ENCODE measurements around the gene STAMBPL1.

STAMBPL1 gene

DNA sequence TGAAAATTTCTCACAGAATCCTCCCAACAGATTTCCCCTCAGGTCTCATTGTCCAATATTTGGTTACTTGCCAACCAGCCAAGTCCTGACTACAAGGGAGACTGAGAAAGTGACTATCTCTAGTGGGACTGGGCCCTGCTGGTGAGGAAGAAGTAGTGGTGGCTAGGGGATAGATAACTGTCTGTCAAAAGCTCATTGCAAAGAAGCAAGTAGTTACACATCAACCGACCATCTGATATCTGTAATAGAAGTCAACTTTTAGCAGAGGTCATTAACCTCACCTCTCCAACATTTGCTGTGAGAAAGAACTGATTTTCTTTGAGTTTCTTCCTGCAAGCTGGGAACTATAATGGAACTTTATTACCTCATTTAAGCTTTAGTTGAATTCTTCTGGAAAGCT lies 15.2 kb downstream of the STAMBPL1 start:
- no peak for DNase-seq

DNA sequence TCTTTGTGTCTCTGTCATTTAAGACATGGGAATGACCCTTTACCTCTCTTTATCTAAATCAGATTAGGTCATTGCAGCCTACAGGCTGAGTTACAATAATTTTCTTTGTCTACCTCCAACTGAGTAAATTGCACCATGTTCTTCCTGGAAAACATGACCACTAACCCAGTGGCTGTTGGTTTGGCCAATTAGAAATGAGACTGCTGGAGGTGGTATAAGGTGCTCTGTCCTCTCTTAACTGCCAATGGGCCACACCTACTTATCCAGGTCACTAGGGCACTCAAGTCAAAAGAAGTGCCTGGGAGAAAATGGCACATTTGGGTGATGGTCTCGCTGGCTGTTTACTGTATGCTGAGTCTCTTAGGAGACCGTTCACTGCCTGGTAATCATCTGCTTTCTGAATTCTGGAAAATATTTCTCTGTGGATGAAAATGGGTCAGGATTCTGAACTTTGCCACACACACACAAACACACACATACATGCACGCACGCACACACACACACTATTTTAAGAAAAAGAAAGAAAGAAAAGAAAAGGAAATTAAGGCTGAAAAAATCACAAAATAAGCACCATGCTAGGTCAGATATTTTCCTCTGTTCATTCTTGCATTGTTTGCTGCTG lies 16.4 kb downstream of the STAMBPL1 start:
- DNase-seq, result no peak

DNA sequence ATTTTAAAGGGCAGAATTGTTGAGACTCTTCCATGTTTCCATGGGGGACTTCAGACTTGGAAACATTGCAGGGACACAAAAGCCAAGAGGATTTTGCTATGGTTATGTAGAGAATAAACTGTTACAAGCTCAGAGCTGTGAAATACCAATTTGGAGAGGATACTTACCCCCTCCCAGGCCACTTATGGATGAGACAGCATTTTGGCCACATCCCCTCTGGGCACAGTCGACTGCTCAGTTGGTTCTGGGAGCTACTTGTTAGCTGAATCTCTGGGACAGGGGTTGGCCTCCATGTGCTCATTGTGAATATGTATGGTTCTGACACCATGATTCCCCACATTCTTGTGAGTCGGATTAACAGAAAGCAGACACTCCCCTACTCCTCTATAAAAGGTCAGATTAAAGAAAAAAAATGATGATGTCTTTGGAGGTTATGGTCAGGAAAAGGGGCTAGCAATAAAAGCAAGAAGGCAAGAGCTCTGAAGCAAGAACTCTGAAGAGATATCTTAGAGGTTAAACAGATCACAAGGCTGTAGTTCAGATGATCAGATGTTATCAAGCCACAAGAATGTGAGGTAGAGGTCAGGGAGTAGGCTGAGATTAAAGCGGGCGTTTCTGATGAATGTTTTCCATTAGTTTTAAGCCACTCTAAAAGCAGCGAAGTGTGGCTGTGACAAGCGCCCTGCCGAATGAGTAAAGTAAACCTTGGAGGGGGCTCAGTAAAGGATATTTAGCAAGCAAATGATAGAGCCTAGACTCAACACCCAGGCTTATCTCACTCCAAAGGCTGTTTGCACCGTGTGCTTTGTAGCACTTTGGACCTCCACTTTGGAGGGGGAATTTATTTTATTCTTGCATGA lies 17.2 kb downstream of the STAMBPL1 start:
- no peak for DNase-seq

DNA sequence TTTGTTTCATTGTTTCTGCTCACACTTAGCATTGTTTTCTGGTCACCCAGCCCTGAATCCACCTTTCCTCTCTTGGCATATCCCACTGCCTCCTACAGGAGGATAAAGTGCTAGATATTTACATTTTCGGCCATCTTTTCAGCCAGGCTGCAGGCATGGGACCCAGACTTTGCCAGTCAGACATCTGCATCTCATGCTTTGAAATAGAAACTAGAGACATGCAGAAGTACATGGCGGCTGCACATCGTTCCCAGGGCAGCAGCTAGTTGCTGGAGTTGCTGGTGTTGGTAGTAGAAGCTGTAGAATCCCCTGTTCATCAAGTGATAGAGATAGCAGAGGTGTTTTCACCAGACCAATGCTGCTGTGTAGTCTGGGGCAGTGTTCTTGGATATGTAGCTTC lies 18.7 kb downstream of the STAMBPL1 start:
- no peak for DNase-seq

DNA sequence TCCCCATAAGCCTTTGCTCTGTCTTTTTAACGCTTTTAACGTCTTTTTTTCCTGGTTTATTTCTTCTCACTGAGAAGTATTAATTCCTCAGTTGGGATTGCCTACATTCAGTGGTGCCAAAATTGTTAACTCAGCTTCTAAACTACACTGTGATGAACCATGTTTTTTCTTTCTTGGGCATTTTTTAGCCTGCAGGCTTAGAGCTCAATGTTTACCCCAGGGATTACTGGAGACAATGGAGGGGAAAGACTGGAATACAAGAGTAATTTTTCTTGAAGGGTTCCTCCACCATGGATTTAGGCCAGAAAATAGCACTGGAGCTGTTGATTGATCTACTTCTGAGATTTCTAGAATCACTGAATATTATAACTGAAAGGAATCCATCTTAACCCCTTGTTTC lies 19.8 kb downstream of the STAMBPL1 start:
- no peak for DNase-seq

DNA sequence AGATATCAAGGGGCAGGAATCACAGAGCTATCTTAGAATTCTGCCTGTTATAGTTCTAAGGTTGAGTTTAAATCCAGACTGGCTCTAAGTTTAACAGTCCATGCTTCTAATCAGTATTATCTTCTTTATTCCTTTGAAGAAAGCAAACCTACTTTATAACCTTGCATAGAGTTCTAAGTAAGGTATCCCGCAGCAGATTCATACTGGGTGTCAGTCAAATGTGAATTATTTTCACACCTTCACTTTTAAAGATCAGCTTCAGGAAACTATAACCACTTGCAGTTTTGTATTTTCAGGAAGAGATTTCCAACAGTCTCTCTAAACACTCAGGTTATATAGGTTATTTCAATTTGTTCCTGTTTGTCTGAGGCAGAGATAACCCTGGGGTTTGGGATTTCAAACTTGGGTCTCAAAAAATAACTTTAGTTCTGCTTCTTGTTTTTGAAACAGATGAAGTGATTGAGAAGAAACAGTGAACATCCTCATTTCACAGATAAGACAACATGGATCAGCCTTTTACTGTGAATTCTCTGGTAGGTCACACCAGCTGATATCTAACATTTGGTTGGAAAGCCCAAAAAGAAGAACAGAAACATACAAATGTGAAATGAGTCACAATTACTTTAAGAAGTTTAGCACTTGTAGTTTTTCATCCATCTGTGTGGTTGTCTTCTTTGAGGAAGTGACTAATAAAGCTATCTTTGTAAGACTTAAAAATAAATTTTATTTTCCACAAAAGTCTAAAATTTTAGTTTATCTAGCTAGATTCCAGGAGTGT lies 21.4 kb downstream of the STAMBPL1 start:
- DNase-seq, result no peak

DNA sequence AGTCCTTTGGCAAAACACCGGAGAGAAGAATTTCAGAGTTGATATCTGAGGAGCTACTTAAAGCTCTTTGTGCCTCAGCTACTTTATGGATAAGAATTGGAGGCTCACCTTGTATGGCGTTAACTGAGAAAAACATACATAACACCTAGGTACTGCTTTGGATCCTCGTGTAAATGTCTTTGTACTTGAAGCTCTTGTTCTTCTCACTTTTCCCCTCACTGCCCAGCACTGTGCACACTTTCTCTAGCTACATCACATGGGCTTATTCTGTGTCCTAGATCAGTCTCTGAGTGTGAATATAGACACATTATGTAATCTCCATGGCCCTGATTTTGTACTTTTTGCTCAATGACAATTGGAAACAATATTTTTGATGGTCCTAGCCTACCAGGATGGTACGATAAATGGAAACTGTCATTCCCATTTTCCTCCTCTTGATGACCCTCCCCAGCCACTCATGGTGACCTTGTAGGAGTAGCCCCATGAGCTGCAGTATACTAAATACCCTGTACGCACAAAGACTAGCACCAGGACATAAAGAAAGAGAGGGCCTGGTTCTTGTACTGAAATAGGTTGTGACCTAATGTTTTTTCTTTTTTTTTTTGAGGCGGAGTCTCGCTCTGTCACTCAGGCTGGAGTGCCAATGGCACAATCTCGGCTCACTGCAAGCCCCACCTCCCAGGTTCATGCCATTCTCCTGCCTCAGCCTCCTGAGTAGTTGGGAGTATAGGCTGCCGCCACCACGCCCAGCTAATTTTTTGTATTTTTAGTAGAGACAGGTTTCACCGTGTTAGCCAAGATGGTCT lies 22.1 kb downstream of the STAMBPL1 start:
- DNase-seq, result no peak

DNA sequence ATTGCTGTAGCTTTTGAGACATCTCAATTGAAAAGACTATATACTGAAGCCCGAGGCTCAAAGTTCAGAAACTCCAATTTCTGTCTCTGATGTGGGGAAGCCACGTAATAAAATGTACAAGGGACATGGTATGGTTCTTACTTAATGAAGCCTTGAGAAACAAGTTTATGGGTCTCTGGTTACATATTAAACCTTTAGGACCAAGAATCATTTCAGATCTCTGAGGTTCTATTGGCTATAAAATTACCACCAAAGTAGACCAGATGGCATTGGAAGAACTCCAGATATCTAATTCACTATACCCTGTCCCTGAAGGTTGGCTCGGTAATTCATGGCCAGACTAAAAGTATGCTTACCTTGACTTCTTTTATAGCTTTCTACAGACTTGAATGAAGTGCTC lies 23.7 kb downstream of the STAMBPL1 start:
- DNase-seq, result no peak

DNA sequence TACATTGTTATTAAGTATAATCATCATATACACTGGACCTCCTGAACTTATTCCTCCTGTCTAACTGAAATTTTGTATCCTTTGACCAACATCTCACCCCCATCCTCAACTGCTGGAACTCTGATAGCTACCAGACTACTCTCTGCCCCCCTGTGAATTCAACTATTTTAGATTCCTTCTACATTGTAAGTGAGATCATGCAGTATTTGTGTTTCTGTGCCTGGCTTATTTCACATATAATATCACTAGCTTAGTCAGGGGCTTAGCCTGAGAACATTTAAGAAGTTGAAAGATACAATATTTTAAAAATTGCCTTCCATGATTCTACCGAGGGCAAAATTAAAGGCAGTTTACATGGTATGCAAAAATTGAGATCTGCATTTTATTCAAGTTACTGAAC lies 26.9 kb downstream of the STAMBPL1 start:
- no peak for DNase-seq

DNA sequence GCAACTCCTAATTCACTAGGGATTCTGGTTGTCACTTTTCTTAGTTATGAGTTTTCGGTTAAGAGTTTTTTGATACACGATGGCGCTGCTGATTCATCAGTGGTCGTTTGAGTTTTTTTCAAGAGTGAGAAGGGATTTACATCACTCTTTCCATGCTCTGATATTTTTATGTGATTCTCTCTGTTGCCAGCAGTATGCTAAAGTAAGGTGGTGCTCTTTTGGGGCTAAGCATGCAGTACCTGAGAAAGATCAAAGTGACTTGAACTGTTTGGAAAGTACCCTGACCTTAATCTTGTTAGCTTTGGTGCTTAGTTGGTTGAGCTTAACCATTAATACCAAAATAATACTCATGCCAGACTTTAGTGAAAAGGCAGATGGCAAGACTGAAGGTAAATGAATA lies 28.1 kb downstream of the STAMBPL1 start:
- no peak for DNase-seq

DNA sequence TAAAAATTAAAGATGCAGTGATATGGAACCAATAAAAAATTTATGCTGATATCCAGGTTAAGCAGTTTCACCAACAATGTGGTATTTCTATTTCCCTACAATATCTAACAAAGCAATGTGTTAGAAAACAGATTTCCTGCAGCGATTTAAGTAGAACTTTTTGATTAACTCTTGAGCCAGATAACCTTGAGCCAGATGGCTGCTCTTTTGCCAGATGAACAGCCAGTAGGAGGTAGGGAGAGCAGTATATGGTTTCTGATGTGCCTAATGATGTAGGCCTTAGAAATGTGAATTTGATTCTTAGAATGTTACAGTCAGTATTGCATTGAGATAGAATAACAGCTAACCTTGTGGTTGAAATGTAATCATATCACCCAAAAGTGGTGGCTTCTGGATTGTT lies 31.1 kb downstream of the STAMBPL1 start:
- no peak for DNase-seq

DNA sequence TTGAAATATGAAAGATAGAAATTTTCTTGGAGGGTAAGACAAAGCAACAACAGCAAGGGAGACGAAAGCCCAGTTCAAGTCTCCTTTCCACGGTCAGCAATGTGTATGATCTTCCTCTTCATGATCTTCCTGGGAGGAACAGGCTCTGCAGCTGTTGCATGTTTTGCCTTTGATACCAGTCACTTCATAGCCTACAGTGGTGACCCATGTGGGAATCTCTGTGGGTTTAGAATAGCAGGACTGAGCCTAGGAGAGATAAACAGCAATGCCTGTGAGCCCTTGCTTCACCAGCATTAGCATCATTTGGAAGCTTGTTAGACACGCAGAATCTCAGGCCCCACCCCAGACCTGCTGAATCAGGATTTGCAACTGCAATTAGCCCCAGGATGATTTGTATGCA lies 31.8 kb downstream of the STAMBPL1 start:
- no peak for DNase-seq

DNA sequence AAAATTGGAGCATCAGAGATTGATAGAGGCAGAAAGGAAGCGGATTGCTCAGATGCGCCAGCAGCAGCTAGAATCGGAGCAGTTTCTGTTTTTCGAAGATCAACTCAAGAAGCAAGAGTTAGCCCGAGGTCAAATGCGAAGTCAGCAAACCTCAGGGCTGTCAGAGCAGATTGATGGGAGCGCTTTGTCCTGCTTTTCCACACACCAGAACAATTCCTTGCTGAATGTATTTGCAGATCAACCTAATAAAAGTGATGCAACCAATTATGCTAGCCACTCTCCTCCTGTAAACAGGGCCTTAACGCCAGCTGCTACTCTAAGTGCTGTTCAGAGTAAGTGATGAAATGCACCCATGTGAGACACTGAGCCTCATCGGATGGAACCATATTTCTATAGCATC lies 33.1 kb downstream of the STAMBPL1 start:
- DNase-seq, result peak; percentile 71

DNA sequence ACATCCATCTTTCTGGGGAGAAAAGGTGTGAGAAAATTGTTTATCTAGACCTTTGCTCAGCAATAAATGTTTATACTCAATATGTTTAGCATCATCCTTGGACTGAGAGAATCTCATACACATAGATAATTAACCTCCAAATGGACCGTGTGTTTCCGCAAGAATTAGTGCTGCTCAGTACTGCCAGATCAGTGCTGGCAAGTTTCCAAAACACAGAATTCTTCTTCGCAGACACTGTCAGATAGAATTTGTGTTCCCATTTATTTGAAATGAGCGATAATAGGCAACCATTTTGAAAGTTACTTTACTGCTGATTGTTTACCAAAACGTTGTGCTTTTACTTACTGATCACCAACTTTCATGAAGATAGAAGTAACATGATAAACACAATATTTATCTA lies 33.7 kb downstream of the STAMBPL1 start:
- peak; percentile 79 for DNase-seq

DNA sequence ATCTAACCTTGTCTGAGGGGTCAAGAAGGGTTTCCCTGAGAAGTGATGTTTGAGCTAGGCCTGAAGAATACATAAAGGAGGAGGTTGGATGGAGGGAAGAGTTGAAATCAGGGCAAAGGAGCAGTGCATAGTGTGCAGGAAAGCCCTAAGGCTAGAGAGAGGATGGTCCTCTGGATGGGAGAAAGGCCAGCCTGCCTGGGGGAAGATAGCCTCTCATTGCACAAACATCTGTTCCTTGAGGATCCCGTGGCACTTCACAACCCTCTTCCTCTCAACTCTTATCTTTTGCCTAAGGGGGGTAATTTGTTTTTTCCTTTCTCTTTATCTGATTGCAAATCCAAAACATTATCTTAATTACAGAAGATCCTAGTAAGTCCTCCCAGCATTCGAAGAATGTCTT lies 35.7 kb downstream of the STAMBPL1 start:
- DNase-seq, result no peak

DNA sequence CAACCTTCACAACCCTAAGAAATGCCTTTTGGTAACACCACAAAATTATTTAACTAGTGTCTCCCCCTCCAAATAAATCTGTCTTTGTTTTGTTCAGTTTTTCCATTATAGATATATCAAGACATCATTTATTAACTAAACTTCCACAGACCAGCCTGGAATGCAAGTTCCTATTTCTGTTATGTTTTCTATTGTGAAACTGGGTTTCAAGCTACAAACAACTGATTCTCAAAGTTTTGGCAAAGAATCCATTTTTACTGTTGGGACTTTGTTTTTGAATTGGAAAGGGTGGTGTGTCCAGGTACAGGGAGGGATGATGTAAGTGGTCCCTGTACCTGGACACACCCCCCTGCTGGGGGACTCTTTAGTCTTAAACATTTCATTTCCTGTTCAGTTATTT lies 36.2 kb downstream of the STAMBPL1 start:
- no peak for DNase-seq

DNA sequence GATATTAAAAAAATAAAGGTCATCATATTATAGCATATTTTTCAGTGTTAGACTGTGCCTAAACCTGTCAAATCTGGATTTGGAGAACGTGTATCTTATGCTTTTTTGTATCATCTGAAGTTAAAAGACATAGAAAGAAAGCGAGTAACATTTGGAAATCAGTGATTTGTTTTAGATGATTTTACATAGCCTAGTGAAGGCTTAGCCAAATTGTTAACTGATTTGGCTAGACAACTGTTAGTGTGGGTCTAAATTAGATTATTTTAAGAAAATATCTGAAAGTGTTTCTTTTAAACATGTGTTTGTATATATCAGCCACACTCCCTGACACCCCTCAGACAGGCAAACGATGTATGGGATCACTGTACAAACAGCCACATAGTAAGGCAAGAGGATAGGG lies 36.9 kb downstream of the STAMBPL1 start:
- DNase-seq, result no peak

DNA sequence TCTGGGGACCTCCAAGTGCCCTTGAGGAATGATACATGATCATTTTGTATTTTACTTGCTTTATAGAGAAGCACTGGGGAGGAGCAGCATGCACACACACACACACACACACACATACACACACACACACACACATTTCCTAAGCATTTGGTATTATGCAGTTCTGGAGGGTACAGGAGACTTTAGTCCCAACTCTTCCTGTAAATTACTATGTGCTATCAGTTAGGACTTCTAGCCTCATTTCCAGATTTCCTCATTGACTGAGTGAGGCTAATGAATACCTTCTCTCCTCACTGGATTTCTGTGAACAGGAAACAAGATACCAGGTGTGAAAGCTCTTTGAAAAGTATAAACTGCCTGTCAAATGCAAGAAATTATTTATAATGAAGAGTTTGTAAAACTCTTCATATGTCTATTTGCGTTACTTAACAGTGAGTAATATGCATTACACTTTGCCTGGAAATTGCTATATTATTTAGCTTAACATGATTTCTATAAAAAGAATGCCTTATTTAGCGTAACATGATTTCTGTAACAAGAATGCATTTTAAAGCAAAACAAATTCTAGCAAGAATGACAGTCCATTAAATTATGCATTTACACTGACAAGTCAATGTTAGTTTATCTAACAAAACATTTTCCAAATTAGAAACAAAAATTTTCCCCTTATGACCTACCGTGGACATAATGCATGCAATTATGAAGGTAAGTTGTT lies 38.3 kb downstream of the STAMBPL1 start:
- no peak for DNase-seq

DNA sequence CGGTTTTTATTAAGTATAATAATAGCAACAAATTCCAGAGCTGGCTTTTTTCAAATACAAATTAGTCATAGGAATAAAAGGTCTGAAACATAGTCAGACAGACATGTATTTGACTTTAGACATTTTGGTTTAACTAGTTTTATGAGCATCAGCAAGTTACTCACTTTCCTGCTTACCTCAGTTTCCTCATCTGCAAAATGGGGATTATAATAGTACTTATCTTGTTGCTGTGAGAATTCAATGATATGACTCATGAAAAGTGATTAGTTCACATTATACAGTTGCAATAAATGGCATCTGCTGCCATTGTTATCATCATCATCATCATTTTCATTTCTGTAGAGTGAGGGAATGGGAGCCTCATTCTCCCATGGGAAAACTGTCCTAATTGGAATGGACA lies 39.0 kb downstream of the STAMBPL1 start:
- DNase-seq, result no peak

DNA sequence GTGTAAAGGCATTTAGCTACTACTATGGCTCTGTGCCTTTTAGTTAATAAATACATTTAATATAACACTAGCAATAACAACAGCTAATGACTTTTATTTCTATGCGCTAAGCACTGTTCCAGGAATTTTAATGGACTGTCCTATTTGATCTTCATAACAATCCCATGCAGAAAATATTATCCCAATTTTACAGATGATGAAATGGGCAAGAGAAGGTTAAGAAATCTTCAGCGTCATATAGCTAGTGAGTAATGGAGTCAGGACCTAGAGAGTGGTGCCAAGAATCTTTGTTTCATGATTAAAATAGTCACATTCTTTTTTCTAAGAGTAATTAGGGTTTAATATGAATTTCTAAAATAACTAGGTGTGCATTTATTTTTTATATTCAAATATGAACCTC lies 40.2 kb downstream of the STAMBPL1 start:
- no peak for DNase-seq

DNA sequence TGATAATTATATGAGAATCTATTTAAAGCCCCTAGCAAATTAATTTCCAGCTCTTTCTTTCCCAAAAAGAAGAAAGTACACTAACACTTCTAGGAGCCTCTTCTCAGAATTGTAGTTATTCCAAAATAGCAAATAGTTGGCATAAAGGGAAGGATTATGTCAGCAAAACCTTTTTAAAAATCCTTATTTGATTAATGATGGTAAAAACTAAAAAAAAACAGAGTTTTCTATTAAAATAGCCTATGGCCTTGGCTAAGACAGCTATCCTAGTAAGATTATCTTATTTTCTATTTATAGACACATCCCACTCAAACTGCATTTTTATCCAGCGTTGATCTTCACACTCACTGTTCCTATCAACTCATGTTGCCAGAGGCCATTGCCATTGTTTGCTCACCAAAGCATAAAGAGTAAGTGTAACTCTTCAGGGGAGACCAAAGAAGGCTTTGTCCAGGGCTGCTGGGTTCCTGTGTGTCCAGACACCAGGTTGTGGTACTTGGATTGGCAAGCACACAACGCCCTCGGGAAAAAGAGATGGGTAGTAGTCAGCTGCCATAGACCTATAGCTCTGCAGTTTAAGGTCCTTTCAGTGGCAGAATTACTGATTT lies 41.0 kb downstream of the STAMBPL1 start:
- DNase-seq, result no peak

DNA sequence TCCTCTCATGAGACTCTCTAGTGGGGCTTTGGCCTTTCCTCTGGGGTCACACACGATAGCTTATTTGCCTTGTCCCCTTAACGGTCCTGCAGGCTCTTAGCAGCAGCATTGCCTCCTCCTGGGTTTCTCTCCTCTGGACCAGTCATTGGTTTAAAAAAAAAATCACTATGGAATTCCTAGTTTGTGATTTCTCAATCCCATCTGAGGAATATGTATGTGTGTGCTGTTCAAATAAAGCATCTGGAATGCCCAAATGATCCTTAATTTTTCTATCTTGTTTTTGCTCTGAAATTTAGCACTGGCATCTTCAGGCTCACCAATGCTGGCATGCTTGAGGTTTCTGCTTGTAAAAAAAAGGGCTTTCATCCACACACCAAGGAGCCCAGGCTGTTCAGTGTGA lies 42.0 kb downstream of the STAMBPL1 start:
- no peak for DNase-seq
